Measurements from ENCODE around the gene RPTOR.

The RPTOR gene

DNA sequence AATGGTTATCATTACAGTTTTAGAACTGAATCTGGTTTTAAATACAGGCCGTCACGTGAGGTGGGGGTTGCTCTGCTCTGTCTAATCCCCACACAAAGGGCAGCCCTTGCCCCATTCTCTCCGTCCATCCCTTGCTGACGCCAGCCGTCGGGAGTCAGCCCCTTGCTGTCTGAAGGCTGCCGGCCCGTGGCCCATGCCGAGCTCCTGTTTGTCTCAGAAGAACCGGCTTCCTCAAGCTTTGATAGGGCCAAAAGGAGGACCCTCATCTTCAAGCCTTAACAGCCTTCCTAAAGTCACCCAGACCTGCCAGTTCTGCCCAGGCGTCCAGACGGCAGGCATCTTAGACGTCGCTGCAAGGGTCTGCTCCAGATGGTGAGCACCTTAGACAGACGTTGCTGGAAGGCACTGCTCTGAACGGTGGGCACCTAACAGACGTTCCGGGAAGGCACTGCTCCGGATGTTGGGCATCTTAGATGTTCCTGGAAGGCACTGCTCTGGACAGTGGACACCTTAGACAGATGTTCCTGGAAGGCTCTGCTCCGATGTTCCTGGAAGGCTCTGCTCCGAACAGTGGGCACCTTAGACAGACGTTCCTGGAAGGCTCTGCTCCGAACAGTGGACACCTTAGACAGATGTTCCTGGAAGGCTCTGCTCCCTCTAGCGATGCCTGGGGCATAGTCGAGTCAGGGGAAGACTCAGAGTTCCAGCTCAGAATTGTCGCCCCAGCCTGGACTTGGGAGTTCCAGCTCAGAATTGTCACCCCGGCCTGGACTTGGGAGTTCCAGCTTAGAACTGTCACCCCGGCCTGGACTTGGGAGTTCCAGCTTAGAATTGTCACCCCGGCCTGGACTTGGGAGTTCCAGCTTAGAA is 411.9 kb downstream of the RPTOR start:
- no peak for DNase-seq

DNA sequence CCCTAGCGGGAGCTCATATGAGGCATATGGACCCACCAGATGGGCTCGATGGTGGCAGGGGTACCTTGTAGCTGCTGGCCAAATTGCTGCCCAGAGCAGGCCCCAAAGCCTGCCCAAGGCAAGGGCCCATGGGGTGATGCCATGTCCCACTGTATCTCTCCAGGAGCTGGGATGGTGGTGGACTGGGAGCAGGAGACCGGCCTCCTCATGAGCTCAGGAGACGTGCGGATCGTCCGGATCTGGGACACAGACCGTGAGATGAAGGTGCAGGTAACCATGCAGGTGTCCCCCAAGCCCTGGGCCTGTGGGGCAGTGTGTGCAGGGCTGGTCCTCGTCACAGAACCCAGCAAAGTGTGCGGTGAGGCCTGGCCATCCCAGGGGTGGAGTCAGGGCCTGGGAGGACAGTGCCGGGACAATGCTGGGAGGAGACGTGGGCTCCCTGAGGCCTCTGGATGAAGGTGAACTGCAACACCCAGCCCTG is 412.9 kb downstream of the RPTOR start:
- DNase-seq: no peak

DNA sequence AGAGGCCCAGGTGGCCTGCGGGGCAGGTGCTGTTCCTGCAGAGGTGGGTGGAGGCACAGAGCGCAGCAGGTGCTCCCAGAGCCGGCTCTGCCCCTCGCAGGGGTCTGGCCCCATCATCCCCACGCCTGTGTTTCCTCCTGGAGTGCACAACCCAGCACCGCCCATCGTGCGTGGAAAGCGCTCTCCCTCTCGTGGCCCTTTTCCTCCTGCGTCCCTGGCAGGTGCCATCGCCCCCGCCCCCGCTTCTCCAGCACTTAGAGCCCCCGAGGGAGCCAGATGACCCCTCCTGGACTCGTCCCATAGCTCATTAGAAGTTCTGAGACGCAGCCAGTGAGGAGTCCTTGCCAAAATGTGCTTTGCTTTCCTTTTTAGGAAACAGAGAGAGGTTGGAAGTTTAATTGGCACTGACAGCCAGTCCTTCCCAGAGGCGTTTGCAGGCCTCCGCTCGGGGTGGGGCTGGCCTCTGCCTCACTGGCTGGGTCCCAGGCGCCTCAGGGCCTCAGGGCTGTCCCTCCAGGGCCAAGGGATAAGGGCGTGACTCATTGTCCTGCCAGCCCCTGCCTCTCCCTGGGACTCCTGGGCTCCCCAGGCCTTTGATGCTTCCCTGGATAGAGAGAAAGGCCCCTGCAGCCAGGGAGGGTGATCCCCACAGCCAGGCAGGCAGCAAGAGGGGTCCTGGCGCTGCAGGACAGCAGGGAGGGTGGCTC is 414.8 kb downstream of the RPTOR start:
- DNase-seq: peak; percentile 84

DNA sequence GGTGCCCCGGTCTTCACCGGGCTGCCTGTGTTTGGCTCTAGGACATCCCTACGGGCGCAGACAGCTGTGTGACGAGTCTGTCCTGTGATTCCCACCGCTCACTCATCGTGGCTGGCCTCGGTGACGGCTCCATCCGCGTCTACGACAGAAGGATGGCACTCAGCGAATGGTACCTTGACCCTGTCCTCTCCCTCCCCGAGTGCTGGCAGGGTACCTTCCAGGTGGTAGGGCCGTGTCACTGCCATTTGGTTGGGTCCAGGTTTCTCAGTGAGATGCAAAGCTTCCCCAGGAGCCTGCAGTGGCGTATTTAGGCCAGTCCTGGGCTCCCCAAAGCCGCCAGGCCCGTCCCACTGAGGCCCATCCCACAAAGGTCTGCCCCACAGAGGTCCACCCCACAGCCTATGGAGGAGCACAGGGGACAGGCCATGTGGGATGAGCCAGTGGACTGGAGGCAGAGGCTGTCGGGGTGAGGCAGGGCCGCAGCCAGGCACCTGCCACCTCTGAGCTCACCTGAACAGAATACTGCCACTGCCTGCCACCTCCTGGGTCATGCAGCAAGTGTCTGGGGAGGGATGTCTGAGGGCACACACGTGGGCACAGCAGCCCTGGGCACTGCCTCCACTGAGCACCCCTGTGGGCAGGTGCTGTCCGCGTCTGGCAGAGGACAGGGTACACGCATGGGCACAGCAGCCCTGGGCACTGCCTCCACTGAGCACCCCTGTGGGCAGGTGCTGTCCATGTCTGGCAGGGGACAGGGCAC is 415.6 kb downstream of the RPTOR start:
- DNase-seq: no peak

DNA sequence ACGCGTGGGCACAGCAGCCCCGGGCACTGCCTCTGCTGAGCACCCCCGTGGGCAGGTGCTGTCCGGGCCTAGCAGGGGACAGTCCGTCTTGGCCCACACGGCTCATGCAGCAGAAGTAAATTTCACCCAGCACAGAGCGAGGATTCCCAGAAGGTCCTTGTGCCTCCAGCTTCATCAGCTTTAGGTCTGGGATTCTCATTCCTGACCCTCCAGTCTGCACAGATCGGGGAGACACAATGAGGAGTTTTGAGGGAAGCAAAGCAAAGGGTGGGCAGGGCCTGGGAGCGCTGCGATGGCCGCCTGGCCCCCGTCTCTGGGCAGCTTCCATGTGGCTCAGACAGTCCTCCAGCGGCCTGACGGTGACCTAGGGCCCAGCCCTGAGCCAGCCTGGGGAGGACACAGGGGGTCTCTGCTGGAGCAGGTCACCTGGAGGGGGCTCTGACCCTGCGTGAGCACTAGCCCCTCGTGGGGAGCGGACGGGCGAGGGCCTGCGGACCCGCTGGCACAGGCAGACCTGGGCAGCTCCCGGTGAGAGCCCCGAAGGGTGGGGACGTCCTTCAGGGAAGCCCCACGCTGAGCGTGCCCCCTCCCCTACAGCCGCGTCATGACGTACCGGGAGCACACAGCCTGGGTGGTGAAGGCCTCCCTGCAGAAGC is 416.3 kb downstream of the RPTOR start:
- DNase-seq: no peak

DNA sequence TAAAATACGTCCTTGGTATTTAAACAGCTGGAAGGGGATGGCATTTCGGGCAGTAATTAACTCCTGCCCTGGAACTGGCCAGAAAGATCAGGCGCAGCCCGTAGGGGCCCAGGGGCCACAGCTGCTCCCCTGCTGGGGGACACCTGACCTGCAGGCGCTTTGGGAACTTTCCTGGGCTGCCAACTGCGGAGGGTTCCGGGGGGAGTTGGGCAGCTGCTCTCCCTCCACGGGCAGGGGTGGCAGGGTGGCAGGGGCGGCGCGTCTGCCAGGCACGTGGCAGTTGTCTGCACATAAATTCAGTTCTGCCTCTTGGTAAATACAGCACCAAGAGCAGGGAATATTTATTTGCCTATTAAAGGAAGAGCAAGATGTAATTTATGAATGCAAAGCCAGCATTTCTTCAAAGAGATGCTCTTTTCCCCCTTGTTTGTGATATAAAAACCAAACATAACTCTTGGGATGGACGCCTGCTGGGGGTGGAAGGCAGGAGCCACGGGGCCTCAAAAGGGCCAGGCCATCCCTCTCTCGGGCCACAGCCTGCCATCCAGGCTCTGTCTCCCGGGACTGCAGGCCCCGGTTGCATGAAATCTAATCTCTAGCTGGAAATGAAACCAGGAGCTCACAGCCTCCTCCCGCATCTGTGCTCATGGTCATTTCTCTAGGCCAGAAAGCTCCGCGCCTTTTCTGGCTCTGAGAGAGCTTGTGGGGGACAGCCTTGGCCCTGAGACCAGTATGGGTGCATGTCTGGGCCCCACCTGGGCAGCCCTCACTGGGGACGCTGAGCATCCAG is 417.1 kb downstream of the RPTOR start:
- DNase-seq: no peak

DNA sequence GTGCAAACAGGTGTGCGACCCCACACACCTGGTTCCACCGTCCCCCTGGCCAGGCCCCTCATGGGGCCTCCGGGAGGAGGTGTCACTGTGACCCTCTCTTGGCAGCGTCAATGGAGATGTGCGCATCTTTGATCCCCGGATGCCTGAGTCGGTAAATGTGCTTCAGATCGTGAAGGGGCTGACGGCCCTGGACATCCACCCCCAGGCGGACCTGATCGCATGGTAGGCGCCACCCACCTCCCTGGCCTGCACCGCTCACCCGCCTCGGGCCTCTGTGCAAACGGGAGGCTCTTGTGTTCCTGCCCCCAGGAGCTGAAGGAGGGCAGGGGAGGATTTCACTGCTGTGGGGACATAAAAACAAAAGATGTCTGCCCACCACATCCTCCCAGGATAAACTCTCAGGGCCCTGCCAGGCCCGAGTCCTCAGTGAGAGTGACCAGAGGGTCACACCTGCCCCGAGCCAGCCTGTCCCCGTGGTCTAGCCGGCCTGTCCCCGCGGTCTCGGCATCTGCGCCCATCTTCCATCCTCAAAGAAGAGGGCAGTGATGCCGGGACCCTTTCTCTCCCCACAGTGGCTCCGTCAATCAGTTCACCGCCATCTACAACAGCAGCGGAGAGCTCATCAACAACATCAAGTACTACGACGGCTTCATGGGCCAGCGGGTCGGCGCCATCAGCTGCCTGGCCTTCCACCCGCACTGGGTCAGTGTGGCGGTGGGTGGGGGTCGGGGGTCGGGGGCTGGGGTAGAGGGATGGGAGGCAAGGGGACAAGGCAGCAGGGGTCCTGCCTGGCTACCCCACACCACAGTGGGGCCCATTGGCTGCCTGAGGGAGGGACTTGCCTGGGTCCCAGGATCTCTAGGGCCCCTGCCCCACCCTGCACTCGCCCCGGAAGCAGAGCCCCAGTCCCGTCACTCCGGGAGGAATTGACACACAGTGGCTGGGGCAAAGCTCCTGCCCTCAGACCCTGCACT is 418.0 kb downstream of the RPTOR start:
- DNase-seq: no peak

DNA sequence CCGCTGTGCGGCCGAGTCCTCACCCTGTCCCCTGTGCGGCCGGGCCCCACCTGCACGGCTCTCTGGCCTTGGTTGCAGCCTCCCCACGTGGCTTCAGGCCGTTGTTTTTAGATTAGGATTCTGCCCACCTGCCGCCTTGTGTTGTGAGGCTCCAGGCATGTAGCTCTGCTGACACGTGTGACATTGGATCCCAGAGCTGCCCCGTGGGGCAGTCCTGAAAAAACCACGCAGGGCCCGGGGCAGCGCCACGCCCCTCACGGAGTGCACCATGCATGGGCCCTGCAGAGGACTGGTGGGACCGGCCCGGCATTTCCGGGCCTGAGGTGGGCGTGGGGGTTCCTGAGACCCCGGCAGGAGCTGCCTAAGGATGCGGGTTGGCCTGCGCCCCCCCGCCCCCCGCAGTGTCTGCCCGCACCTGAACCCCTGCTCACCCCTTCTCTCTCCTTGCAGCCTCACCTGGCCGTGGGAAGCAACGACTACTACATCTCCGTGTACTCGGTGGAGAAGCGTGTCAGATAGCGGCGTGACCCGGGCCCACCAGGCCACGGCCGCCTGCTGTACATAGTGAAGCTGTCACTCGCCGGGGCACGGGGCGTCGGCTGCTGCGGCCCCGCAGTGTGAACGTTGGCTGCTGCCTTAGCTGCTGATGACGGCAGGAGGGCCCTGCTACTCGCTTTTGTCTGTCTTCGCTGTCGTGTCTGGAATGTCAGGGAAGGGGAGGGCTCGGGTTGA is 419.3 kb downstream of the RPTOR start:
- DNase-seq: no peak

DNA sequence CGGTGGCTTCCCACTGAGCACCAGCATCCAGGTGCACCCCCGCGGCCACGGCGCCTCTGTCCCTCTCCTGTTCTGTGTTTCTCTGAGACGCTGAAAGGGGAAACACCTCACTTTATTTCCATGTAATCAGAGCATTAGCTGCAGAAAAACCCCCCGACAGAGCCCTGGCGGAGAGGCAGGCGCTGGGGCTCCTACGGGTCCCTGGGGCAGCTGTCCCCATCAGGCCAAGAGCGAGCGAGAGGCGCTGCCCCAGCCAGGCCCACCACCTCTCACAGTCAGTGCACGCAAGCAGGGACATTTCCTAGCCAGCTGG is 419.9 kb downstream of the RPTOR start:
- no peak for DNase-seq

DNA sequence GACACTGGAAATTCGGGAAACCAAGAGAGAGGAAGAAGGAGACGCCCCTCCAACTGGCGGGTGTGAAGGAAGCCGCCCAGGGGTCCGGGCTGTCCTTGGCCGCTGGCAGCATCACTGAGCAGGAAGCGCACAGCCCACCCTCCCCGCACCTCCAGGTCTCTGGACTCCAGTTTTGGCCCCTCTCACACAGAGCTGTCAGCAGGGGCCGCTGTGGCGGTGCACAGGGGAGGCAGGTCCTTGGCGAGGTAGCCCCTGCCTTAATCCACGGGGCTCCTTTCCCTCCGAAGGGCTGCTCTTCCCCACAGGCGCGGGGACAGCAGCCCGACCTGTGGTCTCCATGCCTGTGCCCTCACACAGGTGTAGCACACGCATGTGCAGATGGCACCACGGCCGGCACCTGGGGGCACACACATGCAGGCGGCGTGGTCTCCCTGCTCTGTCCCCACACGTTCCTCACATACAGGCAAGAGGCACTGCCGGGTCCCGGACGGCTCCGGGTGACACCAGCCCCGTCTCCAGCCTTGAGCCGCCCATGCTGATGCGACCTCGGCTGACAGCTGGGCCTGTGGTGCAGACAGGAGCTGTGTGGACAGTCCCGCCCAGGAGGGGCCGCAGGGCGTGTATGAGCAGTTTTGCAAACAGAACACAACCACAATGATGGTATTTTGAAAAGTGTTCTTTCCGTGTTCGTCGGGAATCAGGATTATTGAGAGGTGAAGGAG is 420.4 kb downstream of the RPTOR start:
- DNase-seq: no peak

DNA sequence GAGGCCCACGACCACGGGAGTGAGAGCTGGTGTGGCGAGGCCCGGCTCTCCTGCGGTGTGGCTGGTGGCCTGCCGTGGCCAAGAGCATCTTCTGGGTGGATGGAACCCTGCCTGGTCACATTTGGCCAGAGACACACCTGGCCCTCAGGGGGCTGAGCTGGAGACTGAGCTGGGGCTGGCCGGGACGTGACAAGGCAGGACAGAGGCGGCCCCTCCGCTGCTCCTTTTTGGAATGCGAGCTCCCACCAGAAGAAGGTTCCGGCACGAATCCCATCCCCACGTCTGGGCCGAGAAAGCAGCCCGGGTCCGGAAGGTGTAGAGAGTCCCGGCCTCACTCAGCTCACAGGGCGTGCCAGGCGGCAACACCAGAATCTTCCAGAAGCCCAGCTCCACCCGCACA is 421.0 kb downstream of the RPTOR start:
- no peak for DNase-seq

DNA sequence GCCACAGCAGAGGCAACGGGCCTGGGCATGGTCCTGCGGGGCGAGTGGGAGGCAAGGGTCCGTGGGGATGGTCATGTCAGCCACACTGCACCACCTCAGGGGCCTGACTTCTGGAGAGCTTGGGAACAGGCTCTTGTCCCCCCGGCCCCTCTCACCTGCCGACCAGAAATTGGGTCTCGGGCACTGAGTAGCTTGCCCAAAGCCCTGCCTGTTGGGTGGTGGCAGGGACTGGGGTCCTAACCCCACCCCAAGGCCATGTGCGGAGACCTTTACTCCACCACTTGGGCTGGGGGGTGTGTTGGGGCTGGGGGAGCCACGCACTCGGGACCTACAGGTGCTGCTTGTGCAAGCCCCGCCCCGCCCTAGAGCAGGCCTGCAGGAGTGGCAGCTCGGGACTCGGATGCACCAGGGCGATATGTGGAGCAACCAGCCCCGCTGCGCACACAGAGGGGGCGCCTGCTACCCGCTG is 422.8 kb downstream of the RPTOR start:
- DNase-seq: no peak

DNA sequence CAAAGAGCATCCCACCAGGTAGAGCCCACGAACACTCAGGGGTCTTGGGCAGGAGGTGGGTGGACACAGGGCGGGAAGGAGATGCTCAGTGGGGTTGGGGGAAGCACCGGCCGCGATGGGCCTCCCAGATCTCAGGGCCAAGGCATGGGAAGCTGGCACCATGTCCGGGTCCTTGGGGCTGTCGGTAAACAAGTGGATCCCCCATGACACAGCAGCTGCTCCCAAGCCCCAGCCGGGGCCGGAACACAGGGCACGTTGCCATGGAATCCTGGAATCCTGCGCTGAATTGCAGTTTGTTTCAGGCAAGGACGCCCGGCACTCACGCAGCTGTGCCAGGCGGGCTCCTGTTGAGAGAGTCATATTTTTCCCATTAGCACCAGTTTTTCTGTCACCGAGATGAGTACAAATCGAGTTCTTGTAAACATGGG is 424.0 kb downstream of the RPTOR start:
- DNase-seq: peak; percentile 69

DNA sequence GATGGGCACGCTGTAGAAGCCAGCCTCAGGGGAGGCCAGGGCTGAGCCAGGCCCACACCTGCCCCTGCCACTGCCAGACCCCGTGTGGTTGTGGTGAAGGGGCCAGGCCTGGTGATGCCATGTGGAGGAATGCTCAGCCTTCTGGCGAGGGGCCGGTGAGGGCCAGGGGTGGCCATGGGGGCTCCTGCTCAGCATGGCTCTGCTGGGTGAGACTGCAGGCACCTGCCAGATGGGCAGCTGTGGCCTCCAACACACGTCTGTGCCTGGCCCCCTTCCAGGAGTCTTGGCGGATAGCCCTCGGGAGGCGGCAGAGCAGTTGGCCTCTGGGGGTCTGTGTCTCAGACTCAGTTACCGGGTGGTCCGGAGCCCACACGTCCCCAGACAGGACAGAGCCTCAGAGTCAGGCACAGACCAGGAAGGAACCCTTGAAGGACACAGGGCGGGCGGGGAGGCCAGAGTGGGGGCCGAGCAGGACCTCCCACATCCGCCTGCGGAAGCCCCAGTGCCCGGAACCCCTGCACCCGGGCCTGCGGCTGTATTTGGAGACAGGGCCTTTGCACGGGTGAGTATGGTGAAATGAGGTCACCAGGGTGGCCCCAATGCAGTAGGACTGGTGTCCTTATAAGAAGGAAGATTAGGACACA is 424.5 kb downstream of the RPTOR start:
- DNase-seq: peak; percentile 69

DNA sequence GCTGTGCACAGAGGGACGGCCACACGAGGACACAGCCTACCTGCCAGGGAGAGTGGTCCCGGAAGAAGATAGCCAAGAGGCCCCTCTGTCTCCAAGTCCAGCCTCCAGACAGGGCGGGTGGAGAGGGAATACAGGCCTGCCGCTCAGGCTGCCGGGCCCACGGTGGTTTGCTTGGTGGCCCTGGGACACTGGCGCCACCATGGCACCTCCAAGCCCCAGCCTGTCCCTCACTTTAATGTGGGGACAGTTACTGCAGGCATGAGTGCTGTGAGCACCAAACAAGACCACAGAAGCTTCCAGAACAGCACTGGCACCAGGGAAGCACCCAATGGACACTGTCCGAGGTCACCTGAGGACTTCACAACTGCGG is 425.0 kb downstream of the RPTOR start:
- DNase-seq: no peak

DNA sequence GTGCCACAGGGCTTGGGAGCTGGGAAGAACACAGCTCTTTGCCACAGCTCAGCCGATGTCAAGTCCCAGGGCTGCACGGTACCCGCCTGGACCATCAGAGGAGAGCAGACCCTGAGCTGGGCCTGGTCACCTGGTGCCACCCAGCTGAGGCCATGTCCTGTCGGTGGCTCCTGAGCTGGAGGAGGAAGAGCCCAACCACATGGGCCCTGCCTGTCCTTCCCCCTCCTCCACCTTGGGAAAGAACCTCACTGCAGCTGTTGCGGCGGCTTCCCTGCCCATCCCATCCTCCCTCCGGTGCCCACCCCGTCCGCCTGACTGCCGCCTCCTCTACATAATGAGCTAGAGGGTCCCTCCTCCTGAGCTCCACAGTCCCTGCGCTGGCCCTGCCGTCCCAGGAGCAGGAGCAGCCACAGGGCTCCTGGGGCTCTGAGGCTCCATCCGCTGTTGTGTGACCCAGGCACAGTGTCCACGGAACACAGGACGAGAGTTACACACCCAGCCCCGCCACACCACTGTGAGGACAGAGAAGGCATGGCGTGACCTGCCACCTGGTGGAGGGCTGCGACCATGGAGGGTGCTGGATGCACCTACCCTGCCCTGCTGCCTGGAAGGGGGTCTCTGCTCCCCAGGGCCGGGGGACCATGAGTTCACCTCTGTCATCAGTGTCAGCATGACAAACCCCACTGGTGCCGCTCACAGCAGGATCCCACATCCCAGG is 425.6 kb downstream of the RPTOR start:
- no peak for DNase-seq

DNA sequence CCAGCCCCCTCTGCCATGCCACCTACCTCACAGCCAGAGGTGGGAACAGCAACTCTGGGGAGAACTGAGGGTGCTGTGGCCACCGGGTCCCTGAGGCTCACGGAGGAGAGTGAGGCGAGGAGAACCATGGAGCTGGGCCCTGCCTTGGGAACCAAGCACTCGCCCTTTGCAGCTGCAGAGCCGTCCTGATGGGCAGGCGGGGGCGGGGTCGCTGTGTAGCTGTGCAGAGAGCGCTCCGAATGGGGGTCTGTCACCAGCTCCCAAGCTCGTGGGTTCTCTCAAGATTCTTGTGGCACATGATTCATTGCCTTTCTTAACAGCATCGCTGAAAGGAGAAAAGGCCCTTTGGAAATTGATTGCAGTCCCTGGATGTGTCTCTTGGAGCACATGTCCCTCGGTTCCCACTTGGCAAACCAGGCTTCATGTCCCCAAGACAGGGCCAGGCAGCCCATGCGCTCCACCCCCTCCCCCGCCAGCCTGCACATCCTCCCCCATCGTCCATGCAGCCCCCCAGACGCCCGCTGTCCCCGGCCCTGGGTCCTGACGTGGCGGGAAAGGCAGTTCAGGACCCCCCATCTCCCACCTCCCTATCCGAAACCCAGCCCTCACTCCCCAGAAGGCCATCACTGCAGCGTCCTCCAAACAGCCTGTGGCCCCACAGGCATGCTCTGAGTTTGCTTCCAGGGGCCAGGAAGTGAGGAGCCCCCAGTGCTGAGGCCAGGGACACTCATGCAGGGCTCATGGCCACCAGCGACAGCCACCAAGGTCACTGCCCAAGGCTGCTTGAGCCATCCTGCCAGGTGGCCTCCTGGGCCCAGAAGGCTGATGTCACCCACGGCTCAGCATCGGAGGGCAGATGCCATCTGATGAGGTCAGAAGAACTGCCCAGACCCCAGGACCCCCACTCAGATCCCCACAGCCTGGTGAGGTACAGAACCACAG is 426.4 kb downstream of the RPTOR start:
- no peak for DNase-seq

Measured in DMS 273 treated with DMSO at 0.1 percent for 48 hours (cell line).